Measurements from ENCODE around the gene GJC2. TPM values are rescaled to one million over a fixed set of nuclear protein-coding genes. Genes with fewer than 3 reads are reported as not detected.

Gene GJC2
- total RNA-seq, 1 experiment from 2014 or later: 1.2 TPM

DNA sequence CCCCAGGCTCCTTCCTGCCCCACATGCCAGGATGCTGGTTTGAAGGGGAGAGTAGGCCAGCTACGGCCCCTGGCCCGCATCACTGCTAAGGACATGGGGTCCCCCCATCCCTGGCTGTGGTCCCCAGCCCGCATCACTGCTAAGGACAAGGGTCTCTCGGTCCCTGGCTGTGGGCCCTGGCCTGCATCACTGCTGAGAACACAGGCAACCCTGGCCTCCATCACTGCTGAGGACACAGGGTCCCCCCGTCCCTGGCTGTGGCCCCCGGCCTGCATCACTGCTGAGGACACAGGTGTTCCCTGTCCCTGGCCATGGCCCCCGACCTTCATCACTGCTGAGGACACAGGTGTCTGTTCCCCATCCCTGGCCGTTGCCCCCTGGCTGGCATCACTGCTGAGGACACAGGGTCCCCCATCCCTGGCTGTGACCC is 57.7 kb downstream of the GJC2 start:
- no peaks in the 10 kb centered on the region for H3F3A ChIP-seq (ENCODE audit: low read length, unreplicated experiment)
- TF ChIP-seq, protein P1, sequence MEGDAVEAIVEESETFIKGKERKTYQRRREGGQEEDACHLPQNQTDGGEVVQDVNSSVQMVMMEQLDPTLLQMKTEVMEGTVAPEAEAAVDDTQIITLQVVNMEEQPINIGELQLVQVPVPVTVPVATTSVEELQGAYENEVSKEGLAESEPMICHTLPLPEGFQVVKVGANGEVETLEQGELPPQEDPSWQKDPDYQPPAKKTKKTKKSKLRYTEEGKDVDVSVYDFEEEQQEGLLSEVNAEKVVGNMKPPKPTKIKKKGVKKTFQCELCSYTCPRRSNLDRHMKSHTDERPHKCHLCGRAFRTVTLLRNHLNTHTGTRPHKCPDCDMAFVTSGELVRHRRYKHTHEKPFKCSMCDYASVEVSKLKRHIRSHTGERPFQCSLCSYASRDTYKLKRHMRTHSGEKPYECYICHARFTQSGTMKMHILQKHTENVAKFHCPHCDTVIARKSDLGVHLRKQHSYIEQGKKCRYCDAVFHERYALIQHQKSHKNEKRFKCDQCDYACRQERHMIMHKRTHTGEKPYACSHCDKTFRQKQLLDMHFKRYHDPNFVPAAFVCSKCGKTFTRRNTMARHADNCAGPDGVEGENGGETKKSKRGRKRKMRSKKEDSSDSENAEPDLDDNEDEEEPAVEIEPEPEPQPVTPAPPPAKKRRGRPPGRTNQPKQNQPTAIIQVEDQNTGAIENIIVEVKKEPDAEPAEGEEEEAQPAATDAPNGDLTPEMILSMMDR (conservative IDR thresholded peaks at IDR 0.05; ENCODE audit: low read depth, low read length): no peak
- no peak for TF ChIP-seq EZH2 (IDR thresholded peaks at IDR 0.05; ENCODE audit: low read length, unreplicated experiment)
- TF ChIP-seq EZH2phosphoT487 (IDR thresholded peaks at IDR 0.05; ENCODE audit: borderline replicate concordance, low read length): no peak
- no TSS peak for BruUV-seq (replicated peaks)
- H3K9me3 ChIP-seq (ENCODE audit: low read length): no peaks in the 10 kb centered on the region
- ATAC-seq: no peak
- intact Hi-C loops (cut with micrococcal nuclease): no loop called here
- POLR2A ChIA-PET (ENCODE audit: unreplicated experiment): no interaction called here
- H3K4me3 ChIP-seq (ENCODE audit: low read length): no peak overlapping the region
- H3K79me2 ChIP-seq (ENCODE audit: low read length): no peaks in the 10 kb centered on the region
- no peak overlapping the region for H2AFZ ChIP-seq (ENCODE audit: low read length)
- no peaks in the 10 kb centered on the region for H4K20me1 ChIP-seq (ENCODE audit: low read length)
- no peaks in the 10 kb centered on the region for H3K9me2 ChIP-seq (replicated peaks; ENCODE audit: low read length)
- no peaks in the 10 kb centered on the region for H3K36me3 ChIP-seq (ENCODE audit: low read depth, low read length)
- no peak overlapping the region for H3K4me2 ChIP-seq (ENCODE audit: low read length)
- CTCF ChIA-PET: no interaction called here
- H3K27ac ChIP-seq (ENCODE audit: low read length): no peak overlapping the region
- H3K9ac ChIP-seq (ENCODE audit: low read length): no peak overlapping the region
- no peak for DNase-seq
- no peaks in the 10 kb centered on the region for H3K27me3 ChIP-seq (ENCODE audit: low read length)
- H3K4me1 ChIP-seq (ENCODE audit: insufficient read depth, low read length): no peaks in the 10 kb centered on the region

DNA sequence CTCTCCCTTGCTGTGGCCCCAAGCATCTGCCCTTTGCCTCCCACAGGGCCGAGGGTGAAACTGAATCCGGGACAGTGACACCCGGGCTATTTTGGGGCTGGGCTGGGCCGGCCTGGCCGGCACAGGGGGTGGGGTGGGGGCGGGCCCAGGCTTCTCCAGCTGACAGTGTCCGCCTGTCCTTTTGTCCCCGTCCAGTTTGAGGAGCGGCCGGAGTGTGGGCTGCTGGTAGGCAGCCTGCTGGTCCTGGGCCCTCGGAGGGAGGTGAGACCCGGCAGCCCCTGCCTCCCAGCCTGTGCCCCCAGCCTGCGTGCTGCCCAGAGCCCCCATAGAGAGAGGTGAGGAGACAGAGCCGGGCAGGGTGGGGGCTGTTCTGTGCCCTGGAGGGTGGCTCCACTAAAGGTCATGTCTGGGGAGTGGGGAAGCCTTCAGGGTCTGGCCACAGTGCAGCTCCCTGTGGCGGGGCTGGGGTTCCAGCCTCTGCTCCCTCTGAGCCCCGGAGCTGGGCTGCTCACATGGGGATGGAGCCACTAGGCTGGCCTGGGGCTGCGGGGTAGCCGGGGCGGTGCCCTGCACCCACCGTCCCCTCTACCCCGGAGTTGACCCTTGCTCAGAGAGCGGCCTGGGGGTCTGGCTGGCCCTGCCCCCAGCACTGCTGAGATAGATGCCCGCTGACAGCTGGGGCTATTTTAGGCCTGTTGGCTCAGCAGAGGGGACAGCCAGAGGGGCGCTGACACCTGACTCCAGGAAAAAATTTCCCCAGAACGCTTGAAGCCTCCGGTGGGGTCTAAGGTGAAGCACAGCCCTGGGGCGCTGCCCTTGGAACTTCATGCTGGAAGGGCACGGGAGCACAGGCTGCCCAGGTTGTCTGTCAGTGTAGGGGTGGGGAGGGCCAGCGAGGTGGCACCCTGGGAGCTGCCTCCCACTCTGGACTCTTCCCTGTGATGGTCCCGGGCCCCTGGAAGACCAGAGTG is 58.4 kb downstream of the GJC2 start, which contains the start of gene OBSCN:
Gene OBSCN, plus strand, starts transcription at position 194 of the 971 bp plus-strand sequence. CDS start 3,740 bp downstream, outside the sequence.
- intact Hi-C loops (cut with micrococcal nuclease): no loop called here
- no peaks in the 10 kb centered on the region for H3K36me3 ChIP-seq (ENCODE audit: low read depth, low read length)
- BruUV-seq (replicated peaks): no TSS peak
- H3K9me3 ChIP-seq (ENCODE audit: low read length): no peaks in the 10 kb centered on the region
- no peaks in the 10 kb centered on the region for H3K9me2 ChIP-seq (replicated peaks; ENCODE audit: low read length)
- H3K9ac ChIP-seq (ENCODE audit: low read length): no peak within 1 kb of the TSS
- H3K4me1 ChIP-seq (ENCODE audit: insufficient read depth, low read length): no peaks in the 10 kb centered on the region
- no peak within 1 kb of the TSS for H2AFZ ChIP-seq (ENCODE audit: low read length)
- no peak within 1 kb of the TSS for H3K4me2 ChIP-seq (ENCODE audit: low read length)
- CTCF ChIA-PET: no interaction called here
- H4K20me1 ChIP-seq (ENCODE audit: low read length): no peaks in the 10 kb centered on the region
- H3F3A ChIP-seq (ENCODE audit: low read length, unreplicated experiment): no peaks in the 10 kb centered on the region
- H3K4me3 ChIP-seq (ENCODE audit: low read length): no peak within 1 kb of the TSS
- ATAC-seq: no peak
- H3K79me2 ChIP-seq (ENCODE audit: low read length): no peaks in the 10 kb centered on the region
- no peak within 1 kb of the TSS for H3K27ac ChIP-seq (ENCODE audit: low read length)
- POLR2A ChIA-PET (ENCODE audit: unreplicated experiment): no interaction called here
- H3K27me3 ChIP-seq (ENCODE audit: low read length): no peaks in the 10 kb centered on the region
- no peak for DNase-seq
- TF ChIP-seq, protein P1 (conservative IDR thresholded peaks at IDR 0.05; ENCODE audit: low read depth, low read length): no peak
- TF ChIP-seq EZH2phosphoT487 (IDR thresholded peaks at IDR 0.05; ENCODE audit: borderline replicate concordance, low read length): no peak
- no peak for TF ChIP-seq EZH2 (IDR thresholded peaks at IDR 0.05; ENCODE audit: low read length, unreplicated experiment)
